Measurements from ENCODE around the gene RPS18. TPM values are rescaled to one million over a fixed set of nuclear protein-coding genes. Genes with fewer than 3 reads are reported as not detected.
A peak's percentile ranks its signal among the peaks of the same experiment; 100 is the strongest.

Gene RPS18
- total and polyA plus RNA-seq, 2 of the 13 experiments (the other 11 are each of a cell fraction or from before 2014, with no cell fraction given): 3,896 to 5,806 TPM

- TF ChIP-seq DRAP1 (CRISPR knock-in tag; IDR thresholded peaks at IDR 0.05): peak; percentile 35; the same call in 1 of the 2 replicates
- 0 out of 2 replicates have a peak, but pooled peaks have one; percentile 67 for TF ChIP-seq MEIS1 (CRISPR knock-in tag; IDR thresholded peaks at IDR 0.05; ENCODE audit: borderline replicate concordance)
- no peak; the same call in 1 of the 2 replicates for TF ChIP-seq ZNF547 (CRISPR knock-in tag; IDR thresholded peaks at IDR 0.05)
- TF ChIP-seq ZNF34 (CRISPR knock-in tag; IDR thresholded peaks at IDR 0.05; ENCODE audit: borderline replicate concordance): no peak
- peak; percentile 60; the same call in 1 of the 2 replicates for TF ChIP-seq ZSCAN9 (CRISPR knock-in tag; IDR thresholded peaks at IDR 0.05; ENCODE audit: borderline replicate concordance)
- no peak for TF ChIP-seq ELK4 (CRISPR knock-in tag; IDR thresholded peaks at IDR 0.05; ENCODE audit: borderline replicate concordance)
- peak; percentile 44; the same call in 1 of the 2 replicates for TF ChIP-seq ELF1 (CRISPR knock-in tag; IDR thresholded peaks at IDR 0.05)
- TF ChIP-seq POLR2AphosphoS5 (IDR thresholded peaks at IDR 0.05; ENCODE audit: low read depth, low read length): peak; percentile 50; the same call in 1 of the 2 replicates
- no peak for TF ChIP-seq ATF4 (CRISPR knock-in tag; IDR thresholded peaks at IDR 0.05)
- peak; percentile 81 for TF ChIP-seq TGIF2 (CRISPR knock-in tag; IDR thresholded peaks at IDR 0.05)
- TF ChIP-seq NRL (CRISPR knock-in tag; IDR thresholded peaks at IDR 0.05; ENCODE audit: borderline replicate concordance): peak; percentile 81
- TF ChIP-seq HINFP (CRISPR knock-in tag; IDR thresholded peaks at IDR 0.05; ENCODE audit: low read depth): 0 out of 2 replicates have a peak, but pooled peaks have one; percentile 44
- 0 out of 2 replicates have a peak, but pooled peaks have one; percentile 42 for TF ChIP-seq MXD1 (CRISPR knock-in tag; IDR thresholded peaks at IDR 0.05)
- peak; percentile 20; the same call in 1 of the 2 replicates for TF ChIP-seq ZMYM4 (CRISPR knock-in tag; IDR thresholded peaks at IDR 0.05)
- TF ChIP-seq ZNF879 (CRISPR knock-in tag; IDR thresholded peaks at IDR 0.05): 0 out of 2 replicates have a peak, but pooled peaks have one; percentile 47
- TF ChIP-seq ATF2 (CRISPR knock-in tag; IDR thresholded peaks at IDR 0.05): peak; percentile 42; the same call in 1 of the 2 replicates
- TF ChIP-seq PTBP1 (IDR thresholded peaks at IDR 0.05; ENCODE audit: low read depth, low read length, poor library complexity, severe bottlenecking): no peak
- TF ChIP-seq SOX6 (IDR thresholded peaks at IDR 0.05): no peak
- TF ChIP-seq SOX6 (CRISPR knock-in tag; IDR thresholded peaks at IDR 0.05): peak; percentile 33
- TF ChIP-seq ZNF747 (CRISPR knock-in tag; IDR thresholded peaks at IDR 0.05; ENCODE audit: borderline replicate concordance): no peak; the same call in 1 of the 2 replicates
- TF ChIP-seq ZMYM2 (CRISPR knock-in tag; IDR thresholded peaks at IDR 0.05): no peak
- 0 out of 2 replicates have a peak, but pooled peaks have one; percentile 61 for TF ChIP-seq HNRNPL (IDR thresholded peaks at IDR 0.05; ENCODE audit: low read depth, low read length)
- TF ChIP-seq ZNF678 (CRISPR knock-in tag; IDR thresholded peaks at IDR 0.05): peak; percentile 77; the same call in 1 of the 2 replicates
- TF ChIP-seq POLR2A (IDR thresholded peaks at IDR 0.05; ENCODE audit: insufficient read depth in 1 of 2, low read depth in 2 of 2, low read length in 2 of 2): peak in 1 of 2 experiments; percentile 81; a peak in 2 of 4 replicates
Observed at GRCh38 chr6:33313709-33314514, 42.0 kb downstream of the RPS18 start, which contains the start of gene TAPBP (continued).

Data from HepG2 (cell line).